Measurements from ENCODE around the gene FNDC1. TPM values are rescaled to one million over a fixed set of nuclear protein-coding genes. Genes with fewer than 3 reads are reported as not detected.

The FNDC1 gene
- total and polyA plus RNA-seq, 10 of the 15 experiments (the other 5 are each of a cell fraction or from before 2014, with no cell fraction given) = not detected

DNA sequence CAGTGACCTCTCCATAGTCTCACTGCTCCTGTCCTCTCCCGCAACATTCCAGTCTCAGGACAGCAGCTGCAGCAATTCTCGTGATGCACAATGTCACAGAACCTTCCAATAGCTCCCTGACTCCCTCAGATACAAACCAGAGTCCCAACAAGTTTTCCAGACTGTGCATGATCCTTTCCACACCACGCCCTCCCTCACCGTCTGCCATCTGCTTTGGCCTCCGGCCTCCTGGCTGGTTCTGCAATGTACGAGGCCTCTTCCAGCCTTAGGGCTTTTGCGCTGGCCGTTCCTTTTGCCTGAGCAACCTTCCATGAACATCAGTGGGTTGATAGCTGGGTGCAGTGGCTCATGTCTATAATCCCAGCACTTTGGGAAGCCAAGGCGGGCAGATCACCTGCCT is 9.6 kb downstream of the FNDC1 start:
- SMC1A ChIA-PET (ENCODE audit: uncharacterized antibody, unreplicated experiment) = interaction anchor here (0.6 kb wide), 1 partner anchor 11 kb away, joined by 3 read pairs; no protein-coding TSS in a partner anchor
- Histone ChIP-seq H4K20me1 (ENCODE audit: control insufficient read depth, insufficient read depth) (no peaks in the 10 kb centered on the region), H2AFZ (ENCODE audit: control insufficient read depth, low read depth, low read length) (no peak overlapping the region), H3K4me2 (ENCODE audit: control insufficient read depth, insufficient read depth) (no peak overlapping the region), H3K36me3 (ENCODE audit: control insufficient read depth in 2 of 2, insufficient read depth in 2 of 2, low read length in 1 of 2) (no peaks in the 10 kb centered on the region), H3K9ac (ENCODE audit: control insufficient read depth, insufficient read depth, low read length) (no peak overlapping the region), H3K79me2 (ENCODE audit: control insufficient read depth, insufficient read depth, low read length) (no peaks in the 10 kb centered on the region), H3K4me3 (no peak overlapping the region), H3K27me3 (replicated peaks in 1 of 2; ENCODE audit: control insufficient read depth in 2 of 2, insufficient read depth in 2 of 2, low read length in 1 of 2) (peaks cover 3 to 6% of the 10 kb centered on the region in 2 experiments; a peak in 1 of 4 replicates), H3K9me3 (replicated peaks; ENCODE audit: control insufficient read depth, insufficient read depth, low read length) (no peaks in the 10 kb centered on the region), H3K27ac (ENCODE audit: control insufficient read depth, insufficient read depth) (no peak overlapping the region), H3K4me1 (ENCODE audit: control insufficient read depth, insufficient read depth, low read length) (no peaks in the 10 kb centered on the region)
- FAIRE-seq = no peak
- intact Hi-C loops (cut with micrococcal nuclease; ENCODE audit: unreplicated experiment) = loop anchor here (5.0 kb wide), 1 partner anchor 428 kb away; no protein-coding TSS in a partner anchor
- no peak for DNase-seq (ENCODE audit: low read depth, low spot score)
- 16% methylated on average over 9 of the region's 9 CpGs for WGBS (ENCODE audit: insufficient coverage, insufficient replicate concordance, low lambda C conversion rate, missing lambda C conversion rate)
- BruUV-seq (replicated peaks) = no TSS peak
- RAD21 ChIA-PET (ENCODE audit: unreplicated experiment) = no interaction called here
- POLR2A ChIA-PET = no interaction called here
- CTCF ChIA-PET = no interaction called here
- no peak for ATAC-seq
- in situ Hi-C loops (cut with MboI) = no loop called here
- TF ChIP-seq TAF1 (IDR thresholded peaks at IDR 0.05; ENCODE audit: borderline replicate concordance, low read depth, low read length) (no peak), ZSCAN29 (IDR thresholded peaks at IDR 0.05) (no peak), PAX5 (IDR thresholded peaks at IDR 0.05; ENCODE audit: borderline replicate concordance, low read depth, low read length) (no peak), MXI1 (IDR thresholded peaks at IDR 0.05; ENCODE audit: low read depth, low read length) (no peak), PRDM15 (CRISPR knock-in tag; IDR thresholded peaks at IDR 0.05) (no peak), NBN (IDR thresholded peaks at IDR 0.05) (no peak), YBX1 (IDR thresholded peaks at IDR 0.05) (no peak), GATAD2B (conservative IDR thresholded peaks at IDR 0.05; ENCODE audit: low read depth) (no peak), YY1 (IDR thresholded peaks at IDR 0.05; ENCODE audit: low read depth, low read length) (no peak), DPF2 (IDR thresholded peaks at IDR 0.05) (no peak), HDAC2 (IDR thresholded peaks at IDR 0.05) (no peak), MAX (IDR thresholded peaks at IDR 0.05; ENCODE audit: low read depth, low read length) (no peak), JUNB (IDR thresholded peaks at IDR 0.05) (no peak), FOXM1 (IDR thresholded peaks at IDR 0.05; ENCODE audit: low read depth, low read length) (no peak), TCF7 (IDR thresholded peaks at IDR 0.05; ENCODE audit: borderline replicate concordance) (no peak)
- TF ChIP-seq, protein P1, sequence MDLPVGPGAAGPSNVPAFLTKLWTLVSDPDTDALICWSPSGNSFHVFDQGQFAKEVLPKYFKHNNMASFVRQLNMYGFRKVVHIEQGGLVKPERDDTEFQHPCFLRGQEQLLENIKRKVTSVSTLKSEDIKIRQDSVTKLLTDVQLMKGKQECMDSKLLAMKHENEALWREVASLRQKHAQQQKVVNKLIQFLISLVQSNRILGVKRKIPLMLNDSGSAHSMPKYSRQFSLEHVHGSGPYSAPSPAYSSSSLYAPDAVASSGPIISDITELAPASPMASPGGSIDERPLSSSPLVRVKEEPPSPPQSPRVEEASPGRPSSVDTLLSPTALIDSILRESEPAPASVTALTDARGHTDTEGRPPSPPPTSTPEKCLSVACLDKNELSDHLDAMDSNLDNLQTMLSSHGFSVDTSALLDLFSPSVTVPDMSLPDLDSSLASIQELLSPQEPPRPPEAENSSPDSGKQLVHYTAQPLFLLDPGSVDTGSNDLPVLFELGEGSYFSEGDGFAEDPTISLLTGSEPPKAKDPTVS (IDR thresholded peaks at IDR 0.05; ENCODE audit: low read depth, low read length) = no peak
- TF ChIP-seq, protein P2, sequence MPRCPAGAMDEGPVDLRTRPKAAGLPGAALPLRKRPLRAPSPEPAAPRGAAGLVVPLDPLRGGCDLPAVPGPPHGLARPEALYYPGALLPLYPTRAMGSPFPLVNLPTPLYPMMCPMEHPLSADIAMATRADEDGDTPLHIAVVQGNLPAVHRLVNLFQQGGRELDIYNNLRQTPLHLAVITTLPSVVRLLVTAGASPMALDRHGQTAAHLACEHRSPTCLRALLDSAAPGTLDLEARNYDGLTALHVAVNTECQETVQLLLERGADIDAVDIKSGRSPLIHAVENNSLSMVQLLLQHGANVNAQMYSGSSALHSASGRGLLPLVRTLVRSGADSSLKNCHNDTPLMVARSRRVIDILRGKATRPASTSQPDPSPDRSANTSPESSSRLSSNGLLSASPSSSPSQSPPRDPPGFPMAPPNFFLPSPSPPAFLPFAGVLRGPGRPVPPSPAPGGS (IDR thresholded peaks at IDR 0.05; ENCODE audit: borderline replicate concordance, insufficient read depth, low read depth, low read length, poor library complexity, severe bottlenecking) = no peak
